22Rv1 (cell line): ENCODE data around the gene NEURL1.

Experiments
- CTCF ChIP-seq: fragments of 450-650 bp; IDR thresholded peaks from 2 replicates; pipeline ENCODE4 v1.5.1; 2017; ENCODE audit warnings: mild to moderate bottlenecking
- ZFX ChIP-seq: fragments of 450-650 bp; IDR thresholded peaks from 2 replicates; pipeline ENCODE4 v1.6.1; 2017; ENCODE audit warnings: antibody characterized with exemption, borderline replicate concordance

GRCh38 chr10:103547391-103547946 lies 54.0 kb downstream of the NEURL1 start:
- TF ChIP-seq CTCF (no peak), ZFX (no peak)
